Upper lobe of right lung (tissue), 1 donor: ENCODE data around the gene BCAR3. TPM values are rescaled to one million over a fixed set of nuclear protein-coding genes. Genes with fewer than 3 reads are reported as not detected.

Source experiments
- ATAC-seq: fragments of 200-7000 bp; cut with Tn5 transposase; one replicate; pipeline ENCODE4 v1.9.1; 2020; ENCODE audit warnings: mild to moderate bottlenecking, moderate library complexity
- DNase-seq: peaks from one replicate; pipeline ENCODE4 v3.0.0-alpha.2; 2020
- H3K27ac ChIP-seq: fragments of 200-600 bp; one replicate; pipeline ENCODE4 v1.8.0; 2022
- H3K27me3 ChIP-seq: fragments of 200-600 bp; one replicate; pipeline ENCODE4 v1.8.0; 2022; ENCODE audit warnings: mild to moderate bottlenecking
- H3K36me3 ChIP-seq: fragments of 200-600 bp; one replicate; pipeline ENCODE4 v1.8.0; 2022
- H3K4me1 ChIP-seq: fragments of 200-600 bp; one replicate; pipeline ENCODE4 v1.8.0; 2022
- H3K4me3 ChIP-seq: fragments of 200-600 bp; one replicate; pipeline ENCODE4 v1.8.0; 2022; ENCODE audit warnings: mild to moderate bottlenecking
- H3K9me3 ChIP-seq: fragments of 200-600 bp; one replicate; pipeline ENCODE4 v1.8.0; 2022
- intact Hi-C: fragments of 100-400 bp; cut with DNase I; formaldehyde crosslinking; loops from one replicate; pipeline ENCODE4 v1.11.0; 2022
- total RNA-seq: library from RNA; stranded (reverse); fragmentation: NEBNext Ultra II Directional; extraction: Animal tissue kit (Norgen Biotek cat#: 25700); gene quantifications from one replicate; pipeline ENCODE4 v1.2.1, GENCODE V29; 2021
- TF ChIP-seq, protein P1 (sequence below): fragments of 200-600 bp; IDR thresholded peaks from one replicate; pipeline ENCODE4 v1.8.0; 2022; ENCODE audit warnings: antibody characterized with exemption
- donor health status: DM: no; HTN: yes; CAD: no; lungs with severe emphysema.

The BCAR3 gene
- total RNA-seq, 1 donor from 2014 or later, result 23.5 TPM

- DNase-seq, result no peak
- ATAC-seq, result no peak
- Histone ChIP-seq H3K27me3 (no peaks in the 10 kb centered on the region), H3K27ac (no peak overlapping the region), H3K9me3 (no peaks in the 10 kb centered on the region), H3K4me3 (no peak overlapping the region), H3K4me1 (peaks cover 13% of the 10 kb centered on the region), H3K36me3 (no peaks in the 10 kb centered on the region)
- intact Hi-C loops, result no loop called here
- TF ChIP-seq, protein P1, sequence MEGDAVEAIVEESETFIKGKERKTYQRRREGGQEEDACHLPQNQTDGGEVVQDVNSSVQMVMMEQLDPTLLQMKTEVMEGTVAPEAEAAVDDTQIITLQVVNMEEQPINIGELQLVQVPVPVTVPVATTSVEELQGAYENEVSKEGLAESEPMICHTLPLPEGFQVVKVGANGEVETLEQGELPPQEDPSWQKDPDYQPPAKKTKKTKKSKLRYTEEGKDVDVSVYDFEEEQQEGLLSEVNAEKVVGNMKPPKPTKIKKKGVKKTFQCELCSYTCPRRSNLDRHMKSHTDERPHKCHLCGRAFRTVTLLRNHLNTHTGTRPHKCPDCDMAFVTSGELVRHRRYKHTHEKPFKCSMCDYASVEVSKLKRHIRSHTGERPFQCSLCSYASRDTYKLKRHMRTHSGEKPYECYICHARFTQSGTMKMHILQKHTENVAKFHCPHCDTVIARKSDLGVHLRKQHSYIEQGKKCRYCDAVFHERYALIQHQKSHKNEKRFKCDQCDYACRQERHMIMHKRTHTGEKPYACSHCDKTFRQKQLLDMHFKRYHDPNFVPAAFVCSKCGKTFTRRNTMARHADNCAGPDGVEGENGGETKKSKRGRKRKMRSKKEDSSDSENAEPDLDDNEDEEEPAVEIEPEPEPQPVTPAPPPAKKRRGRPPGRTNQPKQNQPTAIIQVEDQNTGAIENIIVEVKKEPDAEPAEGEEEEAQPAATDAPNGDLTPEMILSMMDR, result no peak
Measured at GRCh38 chr1:93710499-93711453, 29.1 kb upstream of the BCAR3 start.

GRCh38 chr1:93708734-93709481, 27.3 kb upstream of the BCAR3 start:
- no peaks in the 10 kb centered on the region for H3K36me3 ChIP-seq
- H3K27me3 ChIP-seq, result no peaks in the 10 kb centered on the region
- no peak overlapping the region for H3K27ac ChIP-seq
- no peaks in the 10 kb centered on the region for H3K9me3 ChIP-seq
- TF ChIP-seq, protein P1, result no peak
- intact Hi-C loops, result no loop called here
- H3K4me1 ChIP-seq, result peaks cover 13% of the 10 kb centered on the region
- H3K4me3 ChIP-seq, result no peak overlapping the region
- ATAC-seq (peak; percentile 75), DNase-seq (peak; percentile 65)

- ATAC-seq, result peak; percentile 37
Measured at GRCh38 chr1:93707956-93708355, 26.3 kb upstream of the BCAR3 start.

GRCh38 chr1:93705892-93706500, 24.4 kb upstream of the BCAR3 start:
- intact Hi-C loops, result no loop called here
- H3K27ac ChIP-seq, result no peak overlapping the region
- H3K4me1 ChIP-seq, result peaks cover 31% of the 10 kb centered on the region
- DNase-seq, result peak; percentile 40
- H3K9me3 ChIP-seq, result no peaks in the 10 kb centered on the region
- H3K27me3 ChIP-seq, result no peaks in the 10 kb centered on the region
- H3K4me3 ChIP-seq, result no peak overlapping the region
- TF ChIP-seq, protein P1, result no peak
- ATAC-seq, result no peak
- H3K36me3 ChIP-seq, result no peaks in the 10 kb centered on the region

More at GRCh38 chr1:93707956-93708355, 26.3 kb upstream of the BCAR3 start:
- no peaks in the 10 kb centered on the region for H3K9me3 ChIP-seq
- intact Hi-C loops, result no loop called here
- TF ChIP-seq, protein P1, result no peak
- H3K27ac ChIP-seq, result no peak overlapping the region
- no peak overlapping the region for H3K4me3 ChIP-seq
- H3K4me1 ChIP-seq, result peaks cover 16% of the 10 kb centered on the region
- DNase-seq, result peak; percentile 46
- H3K36me3 ChIP-seq, result no peaks in the 10 kb centered on the region
- no peaks in the 10 kb centered on the region for H3K27me3 ChIP-seq

- TF ChIP-seq, protein P1, result no peak
- Histone ChIP-seq H3K4me1 (peaks cover 25% of the 10 kb centered on the region), H3K4me3 (no peak overlapping the region), H3K27me3 (no peaks in the 10 kb centered on the region), H3K9me3 (no peaks in the 10 kb centered on the region), H3K27ac (peak overlapping the region; percentile 43), H3K36me3 (no peaks in the 10 kb centered on the region)
- ATAC-seq, result peak; percentile 69
- intact Hi-C loops, result no loop called here
- peak; percentile 69 for DNase-seq
Measured at GRCh38 chr1:93704052-93704451, 22.4 kb upstream of the BCAR3 start.
